NT2/D1 (cell line): Measurements from ENCODE around the gene APOBEC3G.

ENCODE experiments used
- SUZ12 ChIP-seq: IDR thresholded peaks from 2 replicates; pipeline ENCODE4 v1.6.1; 2011; ENCODE audit not compliant: insufficient read length, insufficient read depth; ENCODE audit errors: extremely low read depth
- ZNF274 ChIP-seq: IDR thresholded peaks from 2 replicates; pipeline ENCODE4 v1.6.1; 2011; ENCODE audit warnings: mild to moderate bottlenecking, low read depth, low read length

GRCh38 chr22:39130892-39131855 lies 54.1 kb downstream of the APOBEC3G start:
- TF ChIP-seq ZNF274 (no peak), SUZ12 (no peak)
